HG03342 (cell line): ENCODE data around the gene HTR4.
"Not testable (repeated sequence)": the region's sequence is repeated elsewhere in the genome, so short reads cannot be mapped to it uniquely, and the experiment has no call there.

Experiments used
- ATAC-seq: cut with Tn5 transposase; IDR thresholded peaks from one replicate; pipeline ENCODE4 v1.9.1; 2021; ENCODE audit warnings: mild to moderate bottlenecking, moderate library complexity; ENCODE audit not compliant: unreplicated experiment

HTR4 gene

GRCh38 chr5:148653836-148654781, at the start of gene HTR4:
HTR4 (minus strand) TSS chr5:148654527; CDS start chr5:148637014, 17,513 bp downstream.
- no peak for ATAC-seq

GRCh38 chr5:148702019-148702596, 47.8 kb upstream of the HTR4 start:
- ATAC-seq: no peak

GRCh38 chr5:148699028-148699427, 44.7 kb upstream of the HTR4 start:
- ATAC-seq: no peak

GRCh38 chr5:148697809-148698196, 43.5 kb upstream of the HTR4 start:
- ATAC-seq: no peak

GRCh38 chr5:148697180-148697808, 43.0 kb upstream of the HTR4 start:
- ATAC-seq: no peak

- no peak for ATAC-seq
These were observed 42.1 kb upstream of the HTR4 start for GRCh38 chr5:148696187-148697036.

GRCh38 chr5:148690945-148691344, 36.6 kb upstream of the HTR4 start:
- no peak for ATAC-seq

- ATAC-seq: no peak
These were observed 34.5 kb upstream of the HTR4 start for GRCh38 chr5:148688787-148689186.

GRCh38 chr5:148687871-148688270, 33.5 kb upstream of the HTR4 start:
- ATAC-seq: no peak

- ATAC-seq: peak; percentile 98
These were observed 33.1 kb upstream of the HTR4 start for GRCh38 chr5:148687427-148687826.

GRCh38 chr5:148686660-148687059, 32.3 kb upstream of the HTR4 start:
- no peak for ATAC-seq

GRCh38 chr5:148685520-148686134, 31.3 kb upstream of the HTR4 start:
- no peak for ATAC-seq

GRCh38 chr5:148684528-148684927, 30.2 kb upstream of the HTR4 start:
- no peak for ATAC-seq

GRCh38 chr5:148683651-148684050, 29.3 kb upstream of the HTR4 start:
- ATAC-seq: no peak

- ATAC-seq: no peak
These were observed 28.0 kb upstream of the HTR4 start for GRCh38 chr5:148682058-148683026.

- ATAC-seq: no peak
These were observed 27.1 kb upstream of the HTR4 start for GRCh38 chr5:148681157-148682057.

GRCh38 chr5:148673704-148674103, 19.4 kb upstream of the HTR4 start:
- not testable (repeated sequence) for ATAC-seq

GRCh38 chr5:148666353-148666752, 12.0 kb upstream of the HTR4 start:
- ATAC-seq: no peak
